ENCODE results near the gene SH3RF3. TPM values are rescaled to one million over a fixed set of nuclear protein-coding genes. Genes with fewer than 3 reads are reported as not detected.

Gene SH3RF3
- total RNA-seq, 2 experiments from 2014 or later, result 1.4 TPM

GRCh38 chr2:109129921-109130722 lies 1.1 kb downstream of the SH3RF3 start:
- Mint-ChIP-seq H3K4me1 (peaks cover 36% of the 10 kb centered on the region), H3K9me3 (ENCODE audit: low read depth) (no peaks in the 10 kb centered on the region), H3K36me3 (ENCODE audit: low read depth) (peaks cover 3% of the 10 kb centered on the region), H3K27me3 (peaks cover 18% of the 10 kb centered on the region), H3K4me3 (peak overlapping the region; percentile 79), H3K27ac (peak overlapping the region; percentile 72)
- CTCF ChIA-PET, result interaction anchor here (0.5 to 1.1 kb wide), 5 partner anchors 20 to 351 kb away, joined by 3 read pairs; no protein-coding TSS in a partner anchor
- ATAC-seq, result no peak
- DNase-seq, result peak; percentile 48
- intact Hi-C loops (cut with DNase I, micrococcal nuclease), result loop anchor here (2.0 to 5.0 kb wide), 7 partner anchors 82 to 482 kb away; partner anchors contain the start of genes SEPTIN10 (in 1 of the 2) and SOWAHC (in 1 of the 2)
- POLR2A ChIA-PET, result no interaction called here

- Mint-ChIP-seq H3K27me3 (peaks cover 18% of the 10 kb centered on the region), H3K9me3 (ENCODE audit: low read depth) (no peaks in the 10 kb centered on the region), H3K4me1 (peaks cover 35% of the 10 kb centered on the region), H3K27ac (no peak overlapping the region), H3K4me3 (no peak overlapping the region), H3K36me3 (ENCODE audit: low read depth) (peaks cover 3% of the 10 kb centered on the region)
- no peak for DNase-seq
- ATAC-seq, result no peak
- intact Hi-C loops (cut with DNase I, micrococcal nuclease), result no loop called here
- ChIA-PET POLR2A (no interaction called here), CTCF (interaction anchor here (0.5 to 1.0 kb wide), 2 partner anchors 162 to 202 kb away, joined by 3 read pairs; no protein-coding TSS in a partner anchor)
These were observed 1.7 kb downstream of the SH3RF3 start for GRCh38 chr2:109130723-109130995.

DNA sequence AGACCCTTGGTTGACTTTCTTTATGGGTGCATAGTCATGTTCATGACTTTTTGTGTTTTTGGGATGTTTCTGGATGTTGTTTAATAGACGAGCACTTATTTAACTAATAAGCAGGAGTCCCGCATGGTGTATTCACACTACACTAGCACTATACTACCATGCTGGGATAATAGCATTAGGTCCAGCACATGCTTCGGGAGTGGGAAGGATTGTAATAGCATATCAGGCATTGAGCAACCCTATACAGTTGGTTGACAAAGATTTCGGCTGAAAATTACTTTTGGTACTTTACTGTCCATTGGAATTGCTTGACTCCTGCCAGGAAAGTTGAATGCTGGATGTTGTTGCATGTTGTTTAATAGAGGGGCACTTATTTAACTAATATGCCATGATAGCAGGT lies 2.8 kb downstream of the SH3RF3 start:
- Mint-ChIP-seq H3K36me3 (ENCODE audit: low read depth) (peaks cover 3% of the 10 kb centered on the region), H3K27me3 (peaks cover 20% of the 10 kb centered on the region), H3K4me1 (peaks cover 25% of the 10 kb centered on the region), H3K27ac (no peak overlapping the region), H3K4me3 (no peak overlapping the region), H3K9me3 (ENCODE audit: low read depth) (no peaks in the 10 kb centered on the region)
- POLR2A ChIA-PET, result no interaction called here
- ATAC-seq, result no peak
- intact Hi-C loops (cut with DNase I, micrococcal nuclease), result no loop called here
- no peak for DNase-seq
- CTCF ChIA-PET, result interaction anchor here (0.6 to 1.2 kb wide), 5 partner anchors 71 to 379 kb away, joined by 3 to 4 read pairs (median 3); no protein-coding TSS in a partner anchor

- H3K9me3 Mint-ChIP-seq (ENCODE audit: low read depth), result no peaks in the 10 kb centered on the region
- CTCF ChIA-PET, result interaction anchor here (0.7 to 1.3 kb wide), 4 partner anchors 17 to 378 kb away, joined by 3 to 4 read pairs (median 4); no protein-coding TSS in a partner anchor
- ATAC-seq, result no peak
- intact Hi-C loops (cut with DNase I, micrococcal nuclease), result no loop called here
- POLR2A ChIA-PET, result no interaction called here
- peaks cover 21% of the 10 kb centered on the region for H3K4me1 Mint-ChIP-seq
- peaks cover 17% of the 10 kb centered on the region for H3K27me3 Mint-ChIP-seq
- H3K4me3 Mint-ChIP-seq, result no peak overlapping the region
- H3K36me3 Mint-ChIP-seq (ENCODE audit: low read depth), result peaks cover 3% of the 10 kb centered on the region
- no peak overlapping the region for H3K27ac Mint-ChIP-seq
- DNase-seq, result no peak
These were observed 3.6 kb downstream of the SH3RF3 start for GRCh38 chr2:109132626-109133025.

DNA sequence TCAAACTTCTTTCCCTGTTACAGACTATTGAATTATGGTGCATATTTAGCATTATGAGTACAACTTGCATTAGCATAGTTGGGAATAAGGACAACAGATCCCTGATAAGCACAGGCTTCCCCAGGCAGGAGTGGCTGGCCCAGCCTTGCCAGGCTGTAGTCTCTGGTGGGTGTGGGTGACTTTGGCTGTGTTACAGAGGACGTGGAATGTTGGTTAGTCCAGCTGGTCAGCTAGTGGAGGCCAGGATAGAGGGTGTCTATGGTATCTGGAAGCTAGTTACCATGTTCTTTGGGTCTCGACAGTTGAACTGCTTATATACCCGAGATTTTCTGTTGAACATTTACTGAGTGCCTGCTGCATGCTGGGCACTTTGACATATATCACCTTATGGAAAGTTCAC lies 4.7 kb downstream of the SH3RF3 start:
- CTCF ChIA-PET, result interaction anchor here (0.8 to 1.0 kb wide), 2 partner anchors 8 to 50 kb away, joined by 3 read pairs; no protein-coding TSS in a partner anchor
- ATAC-seq (no peak), DNase-seq (no peak)
- peaks cover 25% of the 10 kb centered on the region for H3K4me1 Mint-ChIP-seq
- POLR2A ChIA-PET, result no interaction called here
- no peaks in the 10 kb centered on the region for H3K9me3 Mint-ChIP-seq (ENCODE audit: low read depth)
- peaks cover 21% of the 10 kb centered on the region for H3K27me3 Mint-ChIP-seq
- intact Hi-C loops (cut with DNase I, micrococcal nuclease), result no loop called here
- H3K27ac Mint-ChIP-seq, result no peak overlapping the region
- H3K36me3 Mint-ChIP-seq (ENCODE audit: low read depth), result peaks cover 3% of the 10 kb centered on the region
- H3K4me3 Mint-ChIP-seq, result no peak overlapping the region

- Mint-ChIP-seq H3K9me3 (ENCODE audit: low read depth) (no peaks in the 10 kb centered on the region), H3K27ac (no peak overlapping the region), H3K4me1 (peaks cover 29% of the 10 kb centered on the region), H3K4me3 (no peak overlapping the region), H3K36me3 (ENCODE audit: low read depth) (peaks cover 3% of the 10 kb centered on the region), H3K27me3 (peaks cover 25% of the 10 kb centered on the region)
- no peak for DNase-seq
- intact Hi-C loops (cut with DNase I, micrococcal nuclease), result no loop called here
- CTCF ChIA-PET, result no interaction called here
- POLR2A ChIA-PET, result no interaction called here
- ATAC-seq, result no peak
These were observed 5.8 kb downstream of the SH3RF3 start for GRCh38 chr2:109134741-109135358.

DNA sequence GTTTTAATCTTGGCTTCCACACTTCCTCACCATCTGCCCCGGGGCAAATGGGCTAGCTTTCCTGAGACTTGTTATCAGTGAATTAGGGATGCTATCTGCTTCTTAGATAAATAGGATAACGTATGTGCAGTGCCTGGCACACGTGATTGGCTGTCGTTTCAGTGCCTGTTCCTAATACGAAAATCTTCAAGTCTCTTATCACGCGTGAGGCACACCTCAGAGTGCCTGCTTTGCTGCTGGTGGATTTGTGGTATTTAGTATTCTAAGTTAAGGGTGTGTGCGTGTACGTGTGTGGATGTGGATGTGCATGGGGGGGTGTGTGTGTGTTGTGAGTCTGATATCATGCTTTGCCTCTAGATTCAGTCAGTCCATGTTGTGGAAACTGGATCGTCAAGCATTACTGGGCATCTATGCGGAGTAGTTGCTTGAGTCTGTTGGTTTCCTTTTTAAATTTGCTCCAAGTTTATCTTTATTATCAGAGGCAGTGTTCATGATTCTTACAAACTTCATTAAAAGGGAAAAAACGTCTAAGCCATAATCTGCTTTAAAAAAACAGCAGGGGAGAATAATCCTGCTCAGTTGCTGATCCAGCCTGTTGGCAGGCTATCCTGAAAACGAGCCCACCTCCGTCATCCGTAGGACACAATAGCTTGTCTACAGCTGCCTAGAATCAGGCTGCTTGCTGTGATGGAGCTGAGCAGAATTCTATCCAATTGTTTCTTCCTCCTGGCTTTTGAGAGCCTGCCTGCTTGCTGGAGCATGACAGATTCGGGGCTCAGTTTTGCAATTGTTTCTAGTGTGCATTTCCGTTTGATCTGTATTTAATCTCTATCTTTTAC lies 6.6 kb downstream of the SH3RF3 start:
- DNase-seq, result no peak
- H3K27ac Mint-ChIP-seq, result no peak overlapping the region
- no peaks in the 10 kb centered on the region for H3K9me3 Mint-ChIP-seq (ENCODE audit: low read depth)
- ChIA-PET POLR2A (no interaction called here), CTCF (interaction anchor here (0.8 kb wide), 1 partner anchor 83 kb away, joined by 4 read pairs; no protein-coding TSS in a partner anchor)
- no peak overlapping the region for H3K4me3 Mint-ChIP-seq
- ATAC-seq, result no peak
- intact Hi-C loops (cut with DNase I, micrococcal nuclease), result no loop called here
- H3K27me3 Mint-ChIP-seq, result peaks cover 21% of the 10 kb centered on the region
- no peaks in the 10 kb centered on the region for H3K36me3 Mint-ChIP-seq (ENCODE audit: low read depth)
- peaks cover 29% of the 10 kb centered on the region for H3K4me1 Mint-ChIP-seq

DNA sequence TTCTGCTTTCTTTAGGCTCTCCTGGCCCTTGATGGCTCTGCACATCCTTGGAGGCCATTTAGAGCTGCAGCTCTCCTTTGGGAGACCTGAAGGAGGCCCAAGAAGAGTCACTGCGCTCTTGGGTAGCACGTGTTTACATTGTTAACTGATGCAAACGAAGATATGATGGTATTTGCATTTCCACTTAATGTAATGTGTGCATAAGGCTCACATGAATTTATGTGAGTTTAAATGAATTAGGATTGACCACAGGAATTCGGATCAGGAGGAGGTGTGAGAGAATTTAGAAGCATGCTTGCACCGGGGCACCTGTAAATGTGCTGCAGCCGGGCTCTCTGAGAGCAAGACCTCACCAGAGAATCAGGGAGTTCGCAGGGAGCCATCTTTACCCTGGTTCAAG lies 7.5 kb downstream of the SH3RF3 start:
- H3K27me3 Mint-ChIP-seq, result peaks cover 19% of the 10 kb centered on the region
- peaks cover 27% of the 10 kb centered on the region for H3K4me1 Mint-ChIP-seq
- no peak for DNase-seq
- CTCF ChIA-PET, result interaction anchor here (0.8 kb wide), 1 partner anchor 82 kb away, joined by 4 read pairs; no protein-coding TSS in a partner anchor
- no peak overlapping the region for H3K4me3 Mint-ChIP-seq
- no peaks in the 10 kb centered on the region for H3K36me3 Mint-ChIP-seq (ENCODE audit: low read depth)
- no peak for ATAC-seq
- POLR2A ChIA-PET, result no interaction called here
- H3K27ac Mint-ChIP-seq, result no peak overlapping the region
- no peaks in the 10 kb centered on the region for H3K9me3 Mint-ChIP-seq (ENCODE audit: low read depth)
- intact Hi-C loops (cut with DNase I, micrococcal nuclease), result no loop called here

- ChIA-PET POLR2A (no interaction called here), CTCF (no interaction called here)
- Mint-ChIP-seq H3K4me3 (no peak overlapping the region), H3K4me1 (peaks cover 25% of the 10 kb centered on the region), H3K9me3 (ENCODE audit: low read depth) (no peaks in the 10 kb centered on the region), H3K27ac (no peak overlapping the region), H3K27me3 (peaks cover 19% of the 10 kb centered on the region), H3K36me3 (ENCODE audit: low read depth) (no peaks in the 10 kb centered on the region)
- ATAC-seq (no peak), DNase-seq (no peak)
- intact Hi-C loops (cut with DNase I, micrococcal nuclease), result no loop called here
These were observed 8.6 kb downstream of the SH3RF3 start for GRCh38 chr2:109137616-109138015.

DNA sequence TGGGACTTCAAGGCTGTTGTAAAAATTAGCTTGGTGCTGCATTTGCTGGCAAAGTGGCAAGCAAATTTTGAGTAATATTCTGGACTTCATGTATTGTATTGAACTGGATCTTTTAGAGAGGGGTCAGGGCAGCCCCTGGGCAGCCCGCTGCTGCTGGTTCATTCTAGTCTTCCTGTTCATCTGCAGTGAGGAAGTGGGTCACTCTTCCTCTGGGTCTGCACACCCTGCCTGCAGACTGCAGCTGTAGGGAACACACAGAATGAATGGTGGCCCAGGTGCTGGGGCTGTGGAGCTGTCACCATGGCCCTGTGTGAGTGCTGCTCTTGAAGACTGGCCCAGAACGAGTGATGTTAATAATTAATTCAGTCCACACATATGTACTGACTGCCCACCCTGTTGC lies 9.4 kb downstream of the SH3RF3 start:
- DNase-seq (no peak), ATAC-seq (no peak)
- Mint-ChIP-seq H3K27ac (no peak overlapping the region), H3K36me3 (ENCODE audit: low read depth) (no peaks in the 10 kb centered on the region), H3K9me3 (ENCODE audit: low read depth) (no peaks in the 10 kb centered on the region), H3K4me3 (no peak overlapping the region), H3K4me1 (peaks cover 33% of the 10 kb centered on the region), H3K27me3 (peaks cover 22% of the 10 kb centered on the region)
- ChIA-PET CTCF (interaction anchor here (0.6 to 0.8 kb wide), 2 partner anchors 369 to 410 kb away, joined by 3 read pairs; no protein-coding TSS in a partner anchor), POLR2A (interaction anchor here (0.5 kb wide), 1 partner anchor 607 kb away, joined by 4 read pairs; no protein-coding TSS in a partner anchor)
- intact Hi-C loops (cut with DNase I, micrococcal nuclease), result no loop called here

DNA sequence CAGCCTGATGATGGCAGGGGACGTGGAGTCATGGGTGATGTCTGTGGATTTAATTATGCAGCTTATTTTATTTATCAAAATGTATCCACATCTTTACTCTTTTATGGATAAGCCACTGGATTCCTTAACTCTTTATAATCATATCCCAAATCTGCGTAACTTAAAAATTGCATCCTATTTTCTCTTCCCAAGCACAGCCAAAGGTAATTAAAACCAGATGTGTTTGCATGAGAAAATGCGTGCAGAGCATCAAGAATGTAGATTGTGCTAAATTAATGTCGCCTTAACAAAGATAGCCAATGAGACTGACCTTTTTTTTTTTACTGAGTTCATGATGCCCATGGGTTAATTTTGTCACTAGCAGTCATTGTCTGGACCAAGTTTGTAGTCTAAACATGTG lies 10.0 kb downstream of the SH3RF3 start:
- DNase-seq (no peak), ATAC-seq (no peak)
- Mint-ChIP-seq H3K36me3 (ENCODE audit: low read depth) (no peaks in the 10 kb centered on the region), H3K4me1 (peaks cover 37% of the 10 kb centered on the region), H3K9me3 (ENCODE audit: low read depth) (no peaks in the 10 kb centered on the region), H3K4me3 (no peak overlapping the region), H3K27me3 (peaks cover 22% of the 10 kb centered on the region), H3K27ac (no peak overlapping the region)
- intact Hi-C loops (cut with DNase I, micrococcal nuclease), result no loop called here
- ChIA-PET POLR2A (interaction anchor here (0.5 kb wide), 1 partner anchor 607 kb away, joined by 4 read pairs; no protein-coding TSS in a partner anchor), CTCF (no interaction called here)

Measured in activated CD4-positive, alpha-beta T cell treated with anti-CD3 and anti-CD28 coated beads for 36 hours (primary cell).